IMR-90 (cell line): ENCODE measurements around the gene PPP1R12B. TPM values are rescaled to one million over a fixed set of nuclear protein-coding genes. Genes with fewer than 3 reads are reported as not detected.

Source experiments
- ATAC-seq: fragments of 200-7000 bp; cut with Tn5 transposase; 2 replicates; pipeline ENCODE4 v1.9.1; 2020; ENCODE audit warnings: low read depth, mild to moderate bottlenecking, moderate library complexity
- BruUV-seq: library from RNA; stranded (reverse); fragments of 400-500 nt; replicated peaks from 2 replicates; lab custom pipeline; 2021; lab: Mats Ljungman, UMichigan
- CTCF ChIA-PET: fragments of 300-600 bp; formaldehyde crosslinking; extraction: SDS; loops from one replicate; lab custom pipeline; 2021; ENCODE audit warnings: antibody characterized with exemption; lab: Yijun Ruan, JAX
- POLR2A ChIA-PET: fragments of 300-600 bp; sonication (Branson Sonifier 250); formaldehyde crosslinking; loops from one replicate; lab custom pipeline; 2022; ENCODE audit warnings: antibody characterized with exemption; ENCODE audit not compliant: unreplicated experiment; lab: Charles Lee
- DNase-seq: peaks from one replicate; pipeline ENCODE4 v3.0.0; 2013
- H2AFZ ChIP-seq: replicated peaks from 2 replicates; pipeline ENCODE3; 2013; ENCODE audit warnings: low read length, mild to moderate bottlenecking; ENCODE audit not compliant: poor library complexity
- H2AK5ac ChIP-seq: 2 replicates; pipeline ENCODE4 v1.6.1; 2013; ENCODE audit warnings: low read depth, low read length, inconsistent platforms
- H2AK9ac ChIP-seq: replicated peaks from 2 replicates; pipeline ENCODE3; 2013; ENCODE audit warnings: mild to moderate bottlenecking, low read depth, low read length, moderate library complexity; ENCODE audit not compliant: poor library complexity
- H2BK120ac ChIP-seq: 2 replicates; pipeline ENCODE4 v1.6.1; 2013; ENCODE audit warnings: low read depth, low read length, inconsistent platforms
- H2BK15ac ChIP-seq: 3 replicates; pipeline ENCODE4 v1.6.1; 2013; ENCODE audit warnings: low read depth, low read length, inconsistent platforms
- H2BK20ac ChIP-seq: 2 replicates; pipeline ENCODE4 v1.6.1; 2013; ENCODE audit warnings: low read depth, mild to moderate bottlenecking, inconsistent platforms, low read length, moderate library complexity
- H2BK5ac ChIP-seq: 2 replicates; pipeline ENCODE4 v1.6.1; 2013; ENCODE audit warnings: mild to moderate bottlenecking, low read depth, low read length, inconsistent platforms; ENCODE audit not compliant: poor library complexity, severe bottlenecking
- H3K14ac ChIP-seq: replicated peaks from 2 replicates; pipeline ENCODE4 v1.6.1; 2013; ENCODE audit warnings: low read depth, low read length, inconsistent platforms
- H3K18ac ChIP-seq: 2 replicates; pipeline ENCODE4 v1.6.1; 2013; ENCODE audit warnings: low read depth, low read length, control low read depth
- H3K23ac ChIP-seq: 2 replicates; pipeline ENCODE4 v1.6.1; 2013; ENCODE audit warnings: low read depth, low read length, inconsistent platforms
- H3K27ac ChIP-seq: 2 replicates; pipeline ENCODE4 v1.5.1; 2013; ENCODE audit warnings: mild to moderate bottlenecking, control low read depth, low read length; ENCODE audit not compliant: insufficient read depth
- H3K27me3 ChIP-seq: 2 replicates; pipeline ENCODE4 v1.6.1; 2013; ENCODE audit warnings: low read length; ENCODE audit not compliant: control insufficient read depth, insufficient read depth
- H3K36me3 ChIP-seq: 2 replicates; pipeline ENCODE4 v1.6.1; 2013; ENCODE audit warnings: low read length, mixed read lengths; ENCODE audit not compliant: control insufficient read depth, insufficient read depth
- H3K4ac ChIP-seq: 2 replicates; pipeline ENCODE4 v1.6.1; 2013; ENCODE audit warnings: low read depth, low read length, inconsistent platforms
- H3K4me1 ChIP-seq: 2 replicates; pipeline ENCODE4 v1.6.1; 2013; ENCODE audit warnings: low read length, mixed read lengths; ENCODE audit not compliant: control insufficient read depth, insufficient read depth
- H3K4me2 ChIP-seq: 2 replicates; pipeline ENCODE4 v1.6.1; 2013; ENCODE audit warnings: low read depth, mild to moderate bottlenecking, control low read depth, low read length, moderate library complexity
- H3K4me3 ChIP-seq: 2 replicates; pipeline ENCODE4 v1.5.1; 2013; ENCODE audit warnings: low read depth, mild to moderate bottlenecking, control low read depth, low read length, moderate library complexity; ENCODE audit not compliant: insufficient read depth
- H3K56ac ChIP-seq: 2 replicates; pipeline ENCODE4 v1.6.1; 2013; ENCODE audit warnings: low read length, inconsistent platforms; ENCODE audit not compliant: insufficient read depth; ENCODE audit errors: extremely low read depth
- H3K79me1 ChIP-seq, 2 experiments: 2 replicates each; pipeline ENCODE4 v1.6.1; 2013; ENCODE audit warnings: low read length in 2 of 2, inconsistent platforms in 1 of 2, low read depth in 1 of 2
- H3K9ac ChIP-seq: 2 replicates; pipeline ENCODE4 v1.6.1; 2013; ENCODE audit warnings: low read depth, low read length, control low read depth
- H3K9me1 ChIP-seq: 2 replicates; pipeline ENCODE4 v1.6.1; 2013; ENCODE audit warnings: low read length, inconsistent platforms; ENCODE audit not compliant: insufficient read depth
- H3K9me3 ChIP-seq: 2 replicates; pipeline ENCODE4 v1.6.1; 2013; ENCODE audit warnings: low read length; ENCODE audit not compliant: control insufficient read depth, insufficient read depth
- H4K20me1 ChIP-seq: 2 replicates; pipeline ENCODE4 v1.6.1; 2013; ENCODE audit warnings: low read length, inconsistent platforms; ENCODE audit not compliant: insufficient read depth
- H4K5ac ChIP-seq: 2 replicates; pipeline ENCODE4 v1.6.1; 2013; ENCODE audit warnings: mild to moderate bottlenecking, low read depth, low read length, control low read depth
- H4K8ac ChIP-seq, 2 experiments: 2 replicates each; pipeline ENCODE4 v1.6.1; 2013; ENCODE audit warnings: low read depth in 2 of 2, low read length in 2 of 2, control low read depth in 1 of 2, inconsistent platforms in 1 of 2
- H4K91ac ChIP-seq: 2 replicates; pipeline ENCODE4 v1.6.1; 2013; ENCODE audit warnings: low read depth, low read length, inconsistent platforms; ENCODE audit not compliant: insufficient read depth
- BHLHE40 ChIP-seq: fragments of 150-350 bp; IDR thresholded peaks from 2 replicates; pipeline ENCODE4 v1.6.1; 2016; ENCODE audit warnings: mild to moderate bottlenecking, low read depth, low read length
- CEBPB ChIP-seq: IDR thresholded peaks from 2 replicates; pipeline ENCODE4 v1.6.1; 2012; ENCODE audit warnings: low read depth, low read length, improper control_type of control experiment
- CHD1 ChIP-seq: IDR thresholded peaks from 2 replicates; pipeline ENCODE4 v1.6.1; 2012; ENCODE audit warnings: low read depth, low read length, improper control_type of control experiment
- ELK1 ChIP-seq: fragments of 150-350 bp; IDR thresholded peaks from 2 replicates; pipeline ENCODE4 v1.6.1; 2016; ENCODE audit warnings: low read depth, mild to moderate bottlenecking, low read length, moderate library complexity, borderline replicate concordance
- FOS ChIP-seq: fragments of 150-350 bp; IDR thresholded peaks from 2 replicates; pipeline ENCODE4 v1.6.1; 2016; ENCODE audit warnings: low read depth, low read length
- MAFK ChIP-seq: IDR thresholded peaks from 2 replicates; pipeline ENCODE4 v1.6.1; 2012; ENCODE audit warnings: low read depth, low read length, improper control_type of control experiment
- MAZ ChIP-seq: IDR thresholded peaks from 2 replicates; pipeline ENCODE4 v1.6.1; 2012; ENCODE audit warnings: low read depth, mild to moderate bottlenecking, low read length, improper control_type of control experiment, moderate library complexity, borderline replicate concordance
- MXI1 ChIP-seq: IDR thresholded peaks from 2 replicates; pipeline ENCODE4 v1.6.1; 2012; ENCODE audit warnings: low read depth, mild to moderate bottlenecking, low read length, moderate library complexity, borderline replicate concordance
- NFE2L2 ChIP-seq: fragments of 150-350 bp; IDR thresholded peaks from 2 replicates; pipeline ENCODE4 v1.6.1; 2016; ENCODE audit warnings: low read depth, mild to moderate bottlenecking, low read length
- POLR2A ChIP-seq: IDR thresholded peaks from 2 replicates; pipeline ENCODE4 v1.6.1; 2012; ENCODE audit warnings: mild to moderate bottlenecking, low read depth, low read length
- RAD21 ChIP-seq: IDR thresholded peaks from 2 replicates; pipeline ENCODE4 v1.6.1; 2012; ENCODE audit warnings: low read length, improper control_type of control experiment
- RCOR1 ChIP-seq: IDR thresholded peaks from 2 replicates; pipeline ENCODE4 v1.6.1; 2012; ENCODE audit warnings: mild to moderate bottlenecking, low read length, improper control_type of control experiment; ENCODE audit not compliant: insufficient replicate concordance
- RFX5 ChIP-seq: IDR thresholded peaks from 2 replicates; pipeline ENCODE4 v1.8.0; 2012; ENCODE audit warnings: low read depth, mild to moderate bottlenecking, low read length, moderate library complexity
- SMC3 ChIP-seq: fragments of 150-350 bp; IDR thresholded peaks from 2 replicates; pipeline ENCODE4 v1.6.1; 2016; ENCODE audit warnings: low read depth, mild to moderate bottlenecking, antibody characterized with exemption, low read length, moderate library complexity
- USF2 ChIP-seq: fragments of 150-350 bp; IDR thresholded peaks from 2 replicates; pipeline ENCODE4 v1.6.1; 2017; ENCODE audit warnings: mild to moderate bottlenecking, antibody characterized with exemption, low read length, low read depth
- WGBS, 2 experiments: methylation state at CpG; one replicate each; pipeline versions ENCODE4 v1.1.5 to v1.1.7; 2013; ENCODE audit warnings: missing lambda C conversion rate in 2 of 2; ENCODE audit not compliant: insufficient read length in 1 of 2; ENCODE audit errors: extremely low coverage in 2 of 2; 5-methylcytosine and 5-hydroxymethylcytosine counted together
- dilution Hi-C: fragments of 300-500 bp; cut with HindIII; formaldehyde crosslinking; loops from one replicate; pipeline ENCODE4 v1.14.3; 2018; ENCODE audit warnings: low sequenced_read_pairs; ENCODE audit not compliant: unreplicated experiment
- in situ Hi-C: fragments of 300-500 bp; cut with MboI; formaldehyde crosslinking; loops from 3 replicates; pipeline ENCODE4 v1.14.3; 2019; ENCODE audit warnings: low sequenced_read_pairs, inconsistent platforms, mixed read lengths
- intact Hi-C: fragments of 100-400 bp; cut with micrococcal nuclease; formaldehyde crosslinking; loops from 2 replicates; pipeline ENCODE4 v1.10.0; 2022
- polyA plus RNA-seq, 3 experiments: library from polyadenylated mRNA; depleted of rRNA; stranded (reverse); fragments of >200 nt; gene quantifications; 2 replicates each; pipeline ENCODE4 v1.2.3, GENCODE V29; 2012; ENCODE audit warnings: low replicate concordance in 1 of 3
- total RNA-seq: library from RNA; depleted of rRNA; stranded (reverse); fragments of >200 nt; gene quantifications from 2 replicates; pipeline ENCODE4 v1.2.3, GENCODE V29; 2012

PPP1R12B gene
- total and polyA plus RNA-seq, 2 of the 4 experiments (the other 2 are of a cell fraction), result 8.5 to 12.0 TPM

- Histone ChIP-seq H3K18ac (no peak overlapping the region), H3K4ac (no peak overlapping the region), H2AK5ac (no peak overlapping the region), H3K4me3 (no peak overlapping the region), H3K79me1 (no peaks in the 10 kb centered on the region), H3K14ac (no peak overlapping the region), H3K9ac (no peak overlapping the region), H3K23ac (no peak overlapping the region), H3K4me1 (no peaks in the 10 kb centered on the region), H3K56ac (no peak overlapping the region), H3K36me3 (no peaks in the 10 kb centered on the region), H2AFZ (no peak overlapping the region), H4K20me1 (no peaks in the 10 kb centered on the region; the same call in 1 of the 2 replicates), H3K9me1 (no peaks in the 10 kb centered on the region), H2BK5ac (no peak overlapping the region), H2BK20ac (no peak overlapping the region), H4K8ac (no peak overlapping the region), H2BK120ac (no peak overlapping the region), H3K27me3 (peaks cover 89% of the 10 kb centered on the region), H2BK15ac (no peak overlapping the region), H4K5ac (no peak overlapping the region), H3K4me2 (no peak overlapping the region), H3K27ac (no peak overlapping the region), H3K9me3 (no peaks in the 10 kb centered on the region), H4K91ac (no peak overlapping the region), H2AK9ac (no peak overlapping the region)
- ATAC-seq, result no peak
- intact Hi-C loops (no loop called here), in situ Hi-C loops (no loop called here), dilution Hi-C loops (no loop called here)
- no CpG with 5 or more reads among the region's 9 CpGs for WGBS, 2 experiments
- DNase-seq, result no peak
- BruUV-seq, result no TSS peak
- no peak for TF ChIP-seq RFX5
- no peak for TF ChIP-seq RCOR1
- TF ChIP-seq BHLHE40, result no peak
- TF ChIP-seq USF2, result no peak
- no peak for TF ChIP-seq CEBPB
- no peak for TF ChIP-seq NFE2L2
- TF ChIP-seq RAD21, result no peak
- no peak for TF ChIP-seq ELK1
- no peak for TF ChIP-seq CHD1
- TF ChIP-seq MXI1, result no peak
- no peak for TF ChIP-seq MAZ
- no peak for TF ChIP-seq MAFK
- TF ChIP-seq FOS, result no peak
- no peak for TF ChIP-seq SMC3
- TF ChIP-seq POLR2A, result no peak
- ChIA-PET POLR2A (no interaction called here), CTCF (interaction anchor here (1.5 kb wide), 1 partner anchor 111 kb away, joined by 4 read pairs; the partner anchor contains the start of gene LGR6)
These were observed 44.1 kb upstream of the PPP1R12B start for GRCh38 chr1:202304375-202304774.
